Suppressor macrophage treated with lipopolysaccharide for 4 hours (primary cell): ENCODE measurements around the gene HTR7.

Source experiments
- DNase-seq: peaks from one replicate; pipeline ENCODE4 v3.0.0-alpha.2; 2020

Gene HTR7

DNA sequence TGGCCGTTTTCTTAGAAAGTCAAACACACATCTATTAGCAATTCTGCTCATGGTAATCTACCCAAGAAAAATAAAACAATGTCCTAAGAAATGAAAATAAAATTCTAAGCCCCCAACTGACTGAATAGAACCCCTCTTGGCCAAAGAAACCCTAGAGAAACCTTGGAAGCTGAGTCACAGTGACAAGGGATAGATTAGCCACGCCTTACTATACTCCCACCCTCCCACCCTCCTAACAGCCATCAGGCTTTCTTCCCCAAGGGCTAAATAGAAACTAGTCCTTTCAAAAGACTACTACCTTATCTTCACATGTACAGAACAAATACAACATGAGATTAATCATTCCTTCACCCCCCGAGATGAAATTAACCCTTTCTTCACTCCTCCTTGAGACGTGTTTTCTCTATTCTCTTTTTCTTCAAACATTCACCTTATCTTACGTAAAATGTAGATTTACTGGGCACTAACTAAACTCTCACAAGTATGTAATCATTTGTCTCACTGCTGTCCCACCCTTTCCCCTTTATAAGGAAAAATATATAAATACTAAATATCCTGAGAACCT lies 57.5 kb downstream of the HTR7 start:
- no peak for DNase-seq

DNA sequence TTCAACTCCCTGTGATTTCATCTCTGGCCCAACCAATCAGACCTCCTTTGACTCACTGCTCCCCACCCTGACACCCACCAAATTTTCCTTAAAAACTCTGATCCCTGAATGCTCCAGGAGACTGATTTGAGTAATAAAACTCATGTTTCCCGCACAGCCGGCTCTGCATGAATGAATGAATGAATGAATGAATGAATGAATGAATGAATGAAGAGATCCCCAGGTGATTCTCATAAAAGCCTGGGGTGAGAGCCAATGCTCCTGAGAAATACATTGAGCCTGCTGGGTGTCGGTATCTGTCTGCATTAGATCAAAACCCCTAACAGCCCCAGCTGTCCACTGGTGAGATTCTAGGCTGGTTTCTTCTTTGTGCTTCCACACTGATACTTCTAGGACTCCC lies 58.7 kb downstream of the HTR7 start:
- no peak for DNase-seq

DNA sequence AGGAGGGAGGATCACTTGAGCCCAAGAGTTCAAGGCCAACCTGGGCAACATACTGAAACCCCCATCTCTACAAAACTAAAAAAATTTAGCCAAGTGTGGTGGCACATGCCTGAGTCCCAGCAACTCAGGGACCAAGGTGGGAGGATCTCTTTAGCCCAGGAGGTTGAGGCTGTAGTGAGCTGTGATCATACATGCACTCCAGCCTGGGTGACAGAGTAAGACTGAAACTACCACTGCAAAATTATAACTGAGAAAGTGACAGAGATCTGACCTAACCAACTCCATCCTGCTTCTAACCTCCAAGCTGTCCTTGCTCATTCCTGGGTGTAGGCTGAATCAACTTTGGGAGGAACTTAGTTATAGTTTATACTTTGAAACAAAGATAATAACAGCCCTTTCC lies 59.4 kb downstream of the HTR7 start:
- no peak for DNase-seq

DNA sequence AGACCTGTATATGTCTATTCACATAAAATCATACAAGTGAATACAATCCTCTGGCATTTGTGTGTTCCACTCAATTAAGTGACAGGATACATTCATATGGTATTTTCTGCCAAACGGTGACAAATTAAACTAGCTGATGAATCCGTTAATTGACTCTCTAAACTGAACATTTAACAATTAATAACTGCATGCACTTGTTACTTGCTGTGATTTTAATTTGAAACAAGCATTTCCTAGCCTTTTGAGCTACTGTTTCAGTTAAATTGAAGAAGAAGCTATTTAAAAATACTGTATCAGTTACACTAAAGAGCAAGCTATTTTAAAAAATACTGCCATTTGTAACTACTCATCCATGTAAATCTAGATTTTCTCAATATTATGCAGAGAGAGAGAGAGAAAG lies 67.4 kb downstream of the HTR7 start:
- no peak for DNase-seq

DNA sequence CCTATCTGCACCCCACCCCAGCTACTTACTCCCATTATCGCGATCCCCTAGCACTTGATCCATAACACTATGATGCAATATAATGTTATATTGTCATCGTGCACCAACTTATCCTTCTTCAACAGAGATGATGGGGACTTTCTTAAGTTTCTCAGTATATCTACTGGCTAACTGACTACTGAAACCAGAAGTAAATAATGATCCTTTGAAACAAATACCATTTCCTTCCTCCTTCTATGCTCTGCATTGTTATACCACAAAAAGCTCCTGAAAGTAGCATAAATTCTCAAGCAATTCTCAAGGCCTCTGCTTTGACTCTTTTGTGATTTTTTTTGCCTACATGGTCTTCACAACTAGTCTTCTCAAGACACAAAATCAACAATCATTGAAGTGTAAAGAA lies 68.9 kb downstream of the HTR7 start:
- DNase-seq = peak; percentile 65

DNA sequence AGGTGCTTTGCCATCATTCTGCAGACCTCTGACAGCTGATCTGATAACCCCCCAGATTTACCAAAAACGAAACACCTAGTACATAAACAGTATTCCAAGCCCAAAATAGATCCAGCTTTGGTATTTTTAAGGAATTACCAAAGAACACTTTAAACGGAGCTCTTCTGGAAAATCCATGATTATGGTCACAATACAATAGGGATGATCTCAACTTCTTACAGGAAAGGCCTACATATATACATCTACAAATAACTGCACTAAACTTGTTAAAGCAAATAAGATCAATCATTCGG lies 69.7 kb downstream of the HTR7 start:
- DNase-seq = no peak

DNA sequence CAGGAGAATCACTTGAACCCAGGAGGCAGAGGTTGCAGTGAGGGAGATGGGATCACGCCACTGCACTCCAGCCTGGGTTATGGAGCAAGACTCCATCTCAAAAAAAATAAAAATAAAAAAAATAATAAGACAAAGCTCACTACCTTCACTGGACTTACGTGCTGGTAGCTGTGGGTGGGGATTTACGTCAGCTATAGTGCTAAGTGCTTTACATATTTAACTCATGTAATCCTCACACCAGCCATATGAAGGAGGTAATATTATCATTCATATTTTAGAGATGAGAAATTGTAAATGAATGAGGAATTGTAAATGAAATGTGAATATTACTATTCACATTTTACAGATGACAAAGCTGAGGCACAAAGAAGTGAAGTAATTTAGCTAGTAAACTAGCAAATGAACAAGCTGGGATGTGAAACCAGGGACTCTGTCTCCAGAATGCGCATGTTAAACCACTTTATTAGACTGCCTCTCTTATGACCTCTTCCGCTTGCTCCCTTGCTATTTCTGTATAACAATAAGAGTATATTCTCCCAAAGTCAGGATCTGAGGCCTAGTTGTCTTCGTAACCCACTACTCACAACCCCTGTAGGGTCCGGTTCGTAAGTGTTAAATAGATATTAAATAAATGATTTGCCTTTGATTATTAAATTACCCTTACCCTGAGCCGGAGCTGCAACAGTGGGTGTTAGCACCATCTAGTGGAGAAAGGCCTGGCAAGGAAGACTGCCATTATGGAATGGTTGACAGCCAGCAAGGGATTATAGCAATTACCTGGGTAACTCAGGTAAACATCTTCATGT lies 70.2 kb downstream of the HTR7 start:
- peak; percentile 56 for DNase-seq

DNA sequence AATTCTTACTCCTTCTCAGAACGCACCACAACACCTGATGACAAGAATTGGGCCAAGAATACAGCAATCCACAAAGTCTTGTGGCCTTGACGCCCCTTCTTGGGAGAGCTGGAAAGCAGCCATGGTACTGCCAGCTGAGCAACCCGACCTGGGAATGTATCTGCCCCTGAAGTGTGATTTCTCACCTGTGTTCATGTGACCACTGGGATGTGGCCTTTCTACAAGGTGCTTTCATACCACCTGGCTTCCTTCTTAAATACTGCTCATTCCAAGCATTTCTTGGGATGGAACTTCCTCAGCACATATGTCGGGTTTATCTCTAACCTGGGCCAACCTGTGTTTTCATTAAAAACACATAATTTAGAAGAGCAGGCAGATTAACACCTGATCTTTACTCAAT lies 72.1 kb downstream of the HTR7 start:
- no peak for DNase-seq

DNA sequence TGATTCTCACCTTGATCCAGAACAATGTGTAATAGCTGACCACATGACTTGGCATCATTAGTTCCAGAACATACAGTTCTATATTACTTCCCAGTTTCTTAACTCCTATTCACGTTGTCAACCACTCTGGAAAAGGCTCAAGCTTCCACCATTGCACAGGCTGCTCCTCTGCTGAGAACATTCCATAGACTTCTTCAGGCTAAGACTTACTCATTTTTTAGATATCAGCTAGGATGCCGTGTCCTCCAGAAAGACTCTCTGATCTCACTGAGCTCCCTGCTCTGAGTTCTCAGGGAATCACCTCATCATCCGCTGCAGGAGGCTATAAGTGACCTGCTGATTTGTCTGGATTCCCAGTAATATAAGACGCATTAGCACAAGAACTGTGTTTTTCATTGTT lies 73.1 kb downstream of the HTR7 start:
- DNase-seq = no peak

DNA sequence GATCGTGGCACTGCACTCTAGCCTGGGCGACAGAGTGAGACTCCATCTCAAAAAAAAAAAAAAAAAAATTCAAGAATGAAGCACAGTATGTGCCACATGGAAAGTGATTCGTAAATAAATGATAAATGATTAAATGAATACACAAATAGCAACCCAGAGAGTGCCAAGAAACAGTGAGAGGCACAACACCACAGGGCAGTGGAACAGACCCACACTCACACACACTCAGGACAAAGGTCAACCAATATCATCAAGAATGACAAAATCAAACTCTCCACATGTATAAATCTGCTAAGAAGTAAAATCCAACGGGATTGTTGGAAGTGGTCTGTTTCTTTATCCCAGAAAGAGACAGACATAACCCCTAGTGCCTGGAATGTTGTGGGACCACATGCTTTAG lies 77.4 kb downstream of the HTR7 start:
- DNase-seq = no peak

DNA sequence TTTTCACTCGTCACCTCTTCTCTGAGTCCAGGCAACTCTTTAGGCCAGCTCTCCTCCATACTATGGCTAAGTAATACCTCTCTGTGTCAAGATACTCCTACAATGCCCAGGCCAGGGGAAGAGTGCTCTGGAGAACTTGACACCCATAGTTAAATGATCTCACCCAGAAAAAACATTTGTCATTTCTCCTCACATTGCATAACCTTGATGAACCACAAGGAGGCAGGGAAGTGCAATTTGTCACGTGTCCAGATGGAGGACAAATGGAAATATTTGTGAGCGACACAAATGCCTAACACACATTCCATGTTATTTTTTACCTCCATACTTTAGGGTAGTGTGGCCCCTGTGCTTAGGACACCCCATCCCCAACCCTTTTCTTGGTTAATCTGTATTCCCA lies 78.3 kb downstream of the HTR7 start:
- DNase-seq = peak; percentile 53

DNA sequence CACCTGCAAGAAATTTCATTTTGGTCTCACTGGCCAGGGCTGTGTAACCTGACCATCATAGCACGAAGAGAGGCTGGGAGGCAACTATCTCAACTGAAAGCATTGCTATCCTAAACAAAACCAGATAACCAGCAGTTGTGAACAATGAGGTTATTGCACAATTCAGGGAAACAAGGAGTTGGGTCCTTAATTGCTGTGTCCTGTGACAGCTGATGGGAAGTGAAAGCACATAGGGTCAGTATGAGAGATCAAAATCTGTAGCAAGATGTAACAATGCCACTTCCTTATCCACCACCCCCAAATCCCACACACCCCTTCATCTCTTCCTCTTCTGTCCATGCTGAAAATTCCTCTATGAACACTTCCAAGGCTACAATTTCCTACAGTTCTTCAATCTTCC lies 80.2 kb downstream of the HTR7 start:
- peak; percentile 86 for DNase-seq

DNA sequence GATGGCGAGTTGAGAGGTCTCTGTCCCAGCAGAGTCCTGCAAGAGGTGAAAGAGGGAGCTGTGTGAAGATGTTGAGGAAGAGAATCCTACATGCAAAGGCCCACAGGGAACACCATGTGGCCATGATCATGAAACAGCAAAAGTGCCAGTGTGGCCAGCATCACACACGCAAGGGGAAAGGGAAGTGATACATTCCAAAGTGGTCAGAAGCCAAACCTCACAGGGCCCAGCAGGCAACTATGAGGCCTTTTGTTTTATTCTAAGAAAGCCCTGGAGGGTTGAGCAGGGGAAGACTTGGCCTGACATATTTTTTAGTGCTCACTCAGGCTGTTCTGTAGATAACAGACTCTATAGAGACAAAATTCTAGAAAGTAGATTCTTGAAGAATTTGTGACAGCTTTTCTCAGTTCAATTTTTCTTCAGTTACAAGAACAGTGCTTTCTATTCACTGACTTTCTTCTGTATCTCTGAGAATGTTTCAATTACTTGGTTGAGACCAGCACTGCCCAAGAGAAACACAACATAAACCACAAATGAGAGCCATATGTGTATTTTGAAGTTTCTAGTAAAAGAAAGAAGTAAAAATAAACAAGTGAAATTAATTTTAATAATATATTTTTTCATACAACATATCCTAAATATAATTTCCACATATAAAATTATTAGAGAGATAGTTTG lies 82.3 kb downstream of the HTR7 start:
- DNase-seq = peak; percentile 72

DNA sequence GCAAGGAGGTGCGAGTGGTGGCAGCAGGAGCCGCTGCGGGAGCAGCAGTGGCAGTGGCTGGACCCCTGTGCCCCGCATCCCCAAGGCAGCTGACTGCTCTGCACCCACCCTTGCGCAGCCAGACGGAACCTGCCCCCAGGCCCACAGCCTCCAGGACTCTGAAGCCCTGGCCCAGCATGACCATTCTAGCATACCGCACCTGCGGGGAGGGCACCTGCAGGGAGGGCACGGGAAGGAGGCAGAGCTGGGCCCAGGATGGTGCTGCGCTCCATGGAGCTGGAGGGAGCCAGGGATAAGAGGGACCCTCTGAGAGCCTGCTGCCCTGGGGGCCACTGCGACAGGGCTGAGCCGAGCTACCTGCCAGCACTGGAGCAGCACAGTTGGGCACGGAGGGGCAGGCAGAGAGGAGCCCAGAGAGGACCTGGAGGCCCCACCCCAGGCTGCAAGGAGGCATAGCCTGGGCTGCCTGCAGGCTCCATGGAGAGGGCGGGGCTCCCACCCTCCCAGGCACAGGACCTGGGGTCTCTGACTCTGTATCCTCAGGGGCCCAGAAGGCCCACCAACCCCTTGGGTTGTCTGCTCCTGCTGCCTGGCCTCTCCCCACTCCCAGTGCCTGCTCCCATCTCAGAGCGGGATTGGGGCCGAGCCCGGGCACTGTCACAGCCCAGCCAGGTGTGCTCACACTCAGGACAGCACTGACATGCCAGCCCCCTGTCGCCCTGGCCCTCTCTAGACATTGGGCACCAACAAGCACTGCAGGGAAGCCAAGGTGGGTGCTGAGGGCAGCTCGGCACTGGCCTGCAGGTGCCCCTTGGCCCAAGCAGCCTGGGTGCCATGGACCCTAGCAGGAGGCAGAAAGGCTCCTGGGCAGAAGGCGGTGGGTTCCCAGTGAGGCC lies 87.6 kb downstream of the HTR7 start:
- no peak for DNase-seq

DNA sequence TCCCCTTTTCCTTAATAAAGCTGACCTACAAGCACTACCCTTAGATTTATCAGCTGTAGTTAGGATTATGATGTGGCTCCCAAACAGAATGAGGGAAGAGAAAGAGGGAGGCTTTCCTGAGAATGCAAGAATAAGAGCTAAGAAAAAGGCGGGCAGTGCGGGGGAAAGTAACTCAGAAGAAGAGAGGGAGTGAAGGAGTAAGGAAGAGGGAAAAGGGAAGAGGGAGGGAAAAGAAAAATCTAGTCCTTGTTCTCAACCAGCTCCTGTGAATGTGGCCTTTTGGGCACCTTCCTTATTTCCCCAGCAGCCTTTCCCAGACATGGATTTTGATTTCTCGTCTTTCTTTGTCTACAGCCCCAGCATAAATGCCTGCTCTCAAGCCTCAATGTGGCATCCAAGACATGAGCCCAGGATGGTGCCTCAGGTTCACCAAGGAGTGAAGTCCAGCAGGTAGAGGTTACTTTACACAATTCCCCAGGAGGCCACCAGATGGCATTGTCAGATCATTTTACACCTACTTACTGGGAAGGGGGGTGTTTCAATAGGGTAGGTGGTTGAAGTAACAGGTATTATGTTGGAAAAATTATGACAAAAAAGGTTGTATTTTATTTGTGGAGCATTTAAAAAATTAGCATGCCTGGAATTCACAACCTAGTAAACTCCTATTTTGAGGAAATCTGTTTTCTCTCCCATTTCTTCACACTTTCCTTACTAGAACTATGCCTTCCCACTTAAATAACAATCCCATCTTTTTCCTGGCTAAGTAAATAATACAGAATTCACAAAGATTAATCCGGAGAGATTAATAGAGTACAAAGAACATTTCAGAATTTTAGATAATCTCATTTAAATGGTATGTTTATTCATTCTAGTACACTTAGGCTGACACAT lies 106.5 kb downstream of the HTR7 start:
- DNase-seq = peak; percentile 53

DNA sequence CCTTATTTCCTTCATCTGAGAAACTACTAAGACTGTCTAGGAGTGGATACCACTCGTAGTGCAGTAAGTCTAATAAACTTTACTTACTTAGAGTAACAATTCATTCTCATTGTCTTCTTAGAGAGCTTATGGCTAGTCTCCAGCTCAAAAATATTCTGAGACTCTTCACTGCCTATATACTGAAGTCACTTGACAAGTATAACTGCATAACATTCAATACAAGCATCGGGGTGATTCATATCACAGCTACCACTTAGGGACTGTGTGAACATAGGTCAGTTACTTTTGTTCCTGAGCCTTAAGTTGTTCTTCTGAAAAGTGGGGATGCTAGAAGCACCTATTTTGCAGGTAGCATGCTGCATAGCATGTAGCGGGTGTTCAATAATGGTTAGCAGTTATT lies 111.0 kb downstream of the HTR7 start:
- DNase-seq = no peak

DNA sequence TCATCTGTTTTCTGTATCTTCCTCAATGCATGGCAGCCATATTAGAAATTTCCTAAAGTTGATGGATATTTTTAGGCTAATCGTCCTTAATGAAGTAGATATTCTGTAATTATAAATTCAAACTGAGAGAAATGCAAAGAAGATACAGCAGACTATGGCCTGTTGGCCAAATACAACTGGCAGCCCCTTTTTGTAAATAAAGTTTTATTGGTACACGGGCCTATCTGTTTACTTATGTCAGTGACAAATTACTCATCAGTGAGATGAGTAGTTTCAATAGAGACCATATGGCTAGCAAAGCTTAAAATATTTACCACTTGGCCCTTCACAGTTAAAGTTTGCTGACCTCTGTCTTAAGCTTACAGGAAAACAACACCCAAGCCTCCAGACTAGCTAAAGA lies 112.3 kb downstream of the HTR7 start:
- DNase-seq = no peak

DNA sequence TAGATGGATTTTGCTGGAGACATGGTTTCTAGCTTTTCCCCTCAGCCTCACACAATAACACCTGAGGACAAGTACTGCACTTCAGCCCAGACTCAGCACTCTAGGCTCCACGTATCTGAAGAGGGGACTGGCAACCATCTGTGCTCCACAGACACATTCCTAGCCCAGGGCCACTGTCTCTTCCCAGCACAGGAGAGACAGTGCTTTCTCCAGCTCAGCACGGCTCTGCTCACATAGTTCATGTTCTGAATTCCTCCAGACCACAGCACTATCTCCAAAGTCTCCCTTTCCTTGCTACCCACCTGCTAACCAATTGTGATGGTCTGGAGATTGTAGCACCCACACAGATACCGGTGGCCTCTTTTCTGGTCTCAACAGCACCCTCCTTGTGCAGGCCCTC lies 114.5 kb downstream of the HTR7 start:
- no peak for DNase-seq

DNA sequence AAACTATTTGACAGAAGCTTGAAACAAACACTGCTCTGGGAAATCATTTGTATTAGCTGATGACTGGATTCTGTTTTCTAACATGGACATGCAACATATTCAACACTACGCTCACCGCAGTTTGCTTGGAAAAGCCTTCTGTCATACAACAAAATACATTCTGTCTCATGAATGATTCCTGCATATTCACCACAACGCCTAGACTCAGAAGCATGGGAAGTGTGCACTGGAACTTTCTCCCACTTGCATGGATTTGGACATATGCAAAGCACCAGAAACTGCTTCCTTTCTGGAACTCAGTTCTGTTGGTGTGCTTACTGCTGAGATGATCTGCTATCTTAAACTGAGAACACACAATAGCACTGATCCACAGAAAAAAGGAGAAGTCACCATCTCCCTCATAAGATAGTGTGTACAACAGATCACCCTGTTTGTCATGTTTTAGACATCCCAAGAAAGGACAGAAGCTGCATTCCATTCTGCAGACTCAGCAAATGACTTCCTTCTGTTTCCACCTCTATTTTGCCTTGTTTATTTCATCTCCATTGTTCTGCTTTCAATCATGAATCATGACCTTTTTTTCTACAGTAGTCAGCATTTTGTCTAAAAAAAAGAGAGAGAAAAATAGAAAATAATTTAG lies 115.8 kb downstream of the HTR7 start:
- DNase-seq = peak; percentile 42

DNA sequence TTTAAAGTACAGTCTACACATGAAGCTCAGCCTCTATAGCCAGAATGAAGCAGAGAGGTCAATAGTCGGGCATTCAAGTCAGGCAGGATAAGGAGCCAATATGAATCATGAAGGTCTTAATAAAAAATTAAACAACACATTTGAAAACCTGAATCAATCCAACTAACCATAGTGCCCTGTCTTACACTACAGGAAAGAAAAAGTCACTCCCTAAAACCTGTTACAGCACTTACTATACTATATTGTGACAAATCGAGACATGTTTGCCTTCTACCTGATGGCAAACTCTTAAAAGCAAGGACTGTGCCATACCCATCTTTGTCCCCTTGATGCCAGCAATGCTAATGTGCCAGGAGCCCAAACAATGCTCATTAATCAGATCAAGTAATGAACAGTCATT lies 117.6 kb downstream of the HTR7 start:
- DNase-seq = no peak

DNA sequence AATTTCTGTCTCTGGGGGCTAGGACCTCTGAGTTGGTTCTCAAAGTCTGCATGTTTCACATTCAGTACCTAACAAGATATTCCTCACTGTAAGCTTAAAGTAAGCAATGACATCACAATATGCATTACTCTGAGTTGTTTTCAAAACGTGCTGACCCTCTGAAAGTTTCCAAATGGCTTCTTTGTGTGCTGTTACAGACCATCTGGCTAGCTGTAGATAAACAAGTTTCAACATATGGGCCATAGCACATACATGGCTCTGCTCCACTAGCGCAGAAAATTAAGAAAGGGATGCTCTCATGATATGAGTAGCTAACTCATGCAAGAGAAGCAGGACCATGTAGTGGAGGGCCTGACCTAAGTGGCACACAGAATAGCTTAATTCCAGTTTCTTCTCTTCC lies 119.0 kb downstream of the HTR7 start:
- no peak for DNase-seq

DNA sequence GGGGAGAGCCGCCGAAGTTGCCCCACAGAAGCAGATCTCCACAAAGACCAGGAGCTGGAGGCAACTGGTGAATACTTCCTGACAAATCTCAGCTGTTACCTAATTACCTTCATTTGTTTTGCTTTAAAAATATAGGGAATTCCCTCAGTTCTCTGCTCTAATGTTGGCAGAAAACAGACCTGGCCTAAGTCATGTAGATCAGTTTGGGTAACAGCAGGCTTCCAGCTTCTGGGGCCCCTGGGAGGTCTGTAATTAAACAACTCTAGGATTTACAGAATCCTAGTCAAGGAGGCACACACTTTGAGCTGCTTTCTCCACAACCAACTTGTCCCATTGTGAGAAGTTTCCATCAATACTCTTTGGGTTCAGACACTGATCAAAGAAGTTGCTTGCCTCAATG lies 123.4 kb downstream of the HTR7 start:
- DNase-seq = no peak
